ENCODE results near the gene SLC39A5. TPM values are rescaled to one million over a fixed set of nuclear protein-coding genes. Genes with fewer than 3 reads are reported as not detected.

The SLC39A5 gene
- total RNA-seq, 1 donor from 2014 or later, result 0.54 TPM

DNA sequence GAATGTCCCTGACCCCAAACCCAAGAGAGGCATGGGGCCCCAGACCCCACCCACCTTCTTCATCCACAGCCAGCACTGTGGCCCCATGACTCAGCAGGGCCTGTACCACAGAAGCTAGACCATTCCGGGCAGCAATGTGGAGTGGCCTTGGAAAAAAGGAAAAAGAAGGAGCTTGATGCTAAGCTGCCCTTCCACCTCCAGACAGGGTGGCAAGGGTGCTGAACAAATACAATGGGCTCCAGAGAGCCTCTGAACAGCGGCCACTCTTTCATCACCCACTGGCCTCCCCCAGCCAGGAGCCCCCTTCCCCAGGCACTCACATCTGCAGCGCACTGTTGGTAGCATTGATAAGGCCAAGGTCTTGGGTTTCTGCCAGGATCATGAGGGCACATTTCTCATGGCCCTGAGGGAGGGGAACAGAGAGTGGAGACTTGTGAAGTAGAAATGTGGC is 13.9 kb downstream of the SLC39A5 start:
- Histone ChIP-seq H2AFZ (replicated peaks) (no peak overlapping the region), H3K27me3 (no peaks in the 10 kb centered on the region), H3K9ac (no peak overlapping the region), H3K9me3 (ENCODE audit: low read depth) (no peaks in the 10 kb centered on the region), H3F3A (ENCODE audit: low read depth) (no peaks in the 10 kb centered on the region), H3K4me1 (no peaks in the 10 kb centered on the region), H4K20me1 (ENCODE audit: low read depth) (peaks cover 6% of the 10 kb centered on the region), H3K4me2 (no peak overlapping the region), H3K4me3 (no peak overlapping the region), H3K27ac (no peak overlapping the region), H3K79me2 (ENCODE audit: low read depth) (no peaks in the 10 kb centered on the region), H3K36me3 (peaks cover 3% of the 10 kb centered on the region)
- H3K4me1 Mint-ChIP-seq, result peaks cover 8% of the 10 kb centered on the region
- H3K4me3 Mint-ChIP-seq, result no peak overlapping the region
- H3K27ac Mint-ChIP-seq, result no peak overlapping the region
- H3K27me3 Mint-ChIP-seq (ENCODE audit: insufficient read depth, low read depth), result peaks cover 2% of the 10 kb centered on the region
- TF ChIP-seq EZH2 (IDR thresholded peaks at IDR 0.05), result no peak
- TF ChIP-seq EZH2phosphoT487 (IDR thresholded peaks at IDR 0.05), result no peak
- TF ChIP-seq, protein P1, sequence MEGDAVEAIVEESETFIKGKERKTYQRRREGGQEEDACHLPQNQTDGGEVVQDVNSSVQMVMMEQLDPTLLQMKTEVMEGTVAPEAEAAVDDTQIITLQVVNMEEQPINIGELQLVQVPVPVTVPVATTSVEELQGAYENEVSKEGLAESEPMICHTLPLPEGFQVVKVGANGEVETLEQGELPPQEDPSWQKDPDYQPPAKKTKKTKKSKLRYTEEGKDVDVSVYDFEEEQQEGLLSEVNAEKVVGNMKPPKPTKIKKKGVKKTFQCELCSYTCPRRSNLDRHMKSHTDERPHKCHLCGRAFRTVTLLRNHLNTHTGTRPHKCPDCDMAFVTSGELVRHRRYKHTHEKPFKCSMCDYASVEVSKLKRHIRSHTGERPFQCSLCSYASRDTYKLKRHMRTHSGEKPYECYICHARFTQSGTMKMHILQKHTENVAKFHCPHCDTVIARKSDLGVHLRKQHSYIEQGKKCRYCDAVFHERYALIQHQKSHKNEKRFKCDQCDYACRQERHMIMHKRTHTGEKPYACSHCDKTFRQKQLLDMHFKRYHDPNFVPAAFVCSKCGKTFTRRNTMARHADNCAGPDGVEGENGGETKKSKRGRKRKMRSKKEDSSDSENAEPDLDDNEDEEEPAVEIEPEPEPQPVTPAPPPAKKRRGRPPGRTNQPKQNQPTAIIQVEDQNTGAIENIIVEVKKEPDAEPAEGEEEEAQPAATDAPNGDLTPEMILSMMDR (IDR thresholded peaks at IDR 0.05), result no peak
- H3K36me3 Mint-ChIP-seq, result peaks cover 37% of the 10 kb centered on the region
- DNase-seq (ENCODE audit: low spot score), result no peak
- H3K9me3 Mint-ChIP-seq, result no peaks in the 10 kb centered on the region

DNA sequence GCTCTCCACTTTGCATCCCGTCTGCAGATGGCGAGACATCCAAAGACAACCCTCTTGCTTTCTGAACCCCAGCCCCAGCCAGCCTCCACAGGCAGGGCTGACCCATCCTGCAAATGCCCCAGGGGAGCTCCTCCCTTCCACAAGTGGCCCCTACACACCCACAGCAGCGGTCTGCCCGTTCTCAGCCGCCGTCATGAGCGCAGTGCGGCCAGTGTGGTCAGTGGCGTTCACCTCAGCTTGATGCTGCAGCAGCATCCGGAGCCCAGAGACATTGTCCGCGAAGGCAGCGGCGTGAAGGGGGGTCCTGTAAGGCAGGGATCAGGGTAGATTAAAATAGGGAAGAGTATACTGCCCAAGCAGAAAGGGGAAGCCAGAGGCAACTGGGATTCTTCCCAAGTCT is 14.6 kb downstream of the SLC39A5 start:
- H3K4me3 ChIP-seq, result no peak overlapping the region
- H3K27ac ChIP-seq, result no peak overlapping the region
- peaks cover 3% of the 10 kb centered on the region for H3K36me3 ChIP-seq
- no peaks in the 10 kb centered on the region for H3K4me1 ChIP-seq
- no peak overlapping the region for H3K4me2 ChIP-seq
- no peaks in the 10 kb centered on the region for H3K79me2 ChIP-seq (ENCODE audit: low read depth)
- H4K20me1 ChIP-seq (ENCODE audit: low read depth), result no peaks in the 10 kb centered on the region
- H3K27ac Mint-ChIP-seq, result no peak overlapping the region
- no peaks in the 10 kb centered on the region for H3K9me3 Mint-ChIP-seq
- no peak for DNase-seq (ENCODE audit: low spot score)
- H3K9me3 ChIP-seq (ENCODE audit: low read depth), result no peaks in the 10 kb centered on the region
- H3K4me1 Mint-ChIP-seq, result peaks cover 8% of the 10 kb centered on the region
- H3K36me3 Mint-ChIP-seq, result peaks cover 40% of the 10 kb centered on the region
- no peaks in the 10 kb centered on the region for H3K27me3 ChIP-seq
- H3F3A ChIP-seq (ENCODE audit: low read depth), result no peaks in the 10 kb centered on the region
- H3K9ac ChIP-seq, result no peak overlapping the region
- peak overlapping the region; percentile 27 for H3K4me3 Mint-ChIP-seq
- H3K27me3 Mint-ChIP-seq (ENCODE audit: insufficient read depth, low read depth), result peaks cover 2% of the 10 kb centered on the region
- no peak overlapping the region for H2AFZ ChIP-seq (replicated peaks)
- TF ChIP-seq EZH2 (IDR thresholded peaks at IDR 0.05) (no peak), EZH2phosphoT487 (IDR thresholded peaks at IDR 0.05) (no peak)
- TF ChIP-seq, protein P1 (IDR thresholded peaks at IDR 0.05), result no peak

DNA sequence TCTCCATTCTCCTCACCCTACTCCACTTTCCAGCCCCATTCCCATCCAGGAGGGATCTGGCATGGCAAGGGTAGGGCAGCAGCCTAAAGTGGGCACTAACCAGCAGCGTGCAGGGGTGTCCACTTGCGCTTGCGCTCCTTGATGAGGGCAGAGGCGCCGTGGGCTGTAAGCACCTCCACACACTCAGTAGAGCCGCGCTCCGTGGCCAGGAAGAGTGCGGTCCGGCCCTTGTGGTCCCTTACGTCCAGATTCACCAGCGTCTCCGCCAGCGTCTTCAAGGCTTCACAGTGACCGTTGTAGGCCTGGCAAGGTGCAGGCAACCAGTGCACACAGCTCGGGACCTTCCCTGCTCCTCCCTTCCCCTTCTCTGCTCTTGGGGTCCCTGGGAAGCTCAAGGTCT is 18.1 kb downstream of the SLC39A5 start:
- Histone ChIP-seq H3K79me2 (ENCODE audit: low read depth) (no peaks in the 10 kb centered on the region), H3K27ac (no peak overlapping the region), H2AFZ (replicated peaks) (no peak overlapping the region), H3K4me3 (no peak overlapping the region), H3K4me1 (no peaks in the 10 kb centered on the region), H3K9me3 (ENCODE audit: low read depth) (no peaks in the 10 kb centered on the region), H3K9ac (no peak overlapping the region), H3K4me2 (no peak overlapping the region), H3K36me3 (no peaks in the 10 kb centered on the region), H3K27me3 (no peaks in the 10 kb centered on the region), H4K20me1 (ENCODE audit: low read depth) (no peaks in the 10 kb centered on the region), H3F3A (ENCODE audit: low read depth) (no peaks in the 10 kb centered on the region)
- H3K4me3 Mint-ChIP-seq, result no peak overlapping the region
- no peak for TF ChIP-seq EZH2phosphoT487 (IDR thresholded peaks at IDR 0.05)
- TF ChIP-seq EZH2 (IDR thresholded peaks at IDR 0.05), result no peak
- TF ChIP-seq, protein P1 (IDR thresholded peaks at IDR 0.05), result no peak
- DNase-seq (ENCODE audit: low spot score), result no peak
- peaks cover 3% of the 10 kb centered on the region for H3K27me3 Mint-ChIP-seq (ENCODE audit: insufficient read depth, low read depth)
- no peaks in the 10 kb centered on the region for H3K9me3 Mint-ChIP-seq
- H3K27ac Mint-ChIP-seq, result no peak overlapping the region
- peaks cover 30% of the 10 kb centered on the region for H3K36me3 Mint-ChIP-seq
- no peaks in the 10 kb centered on the region for H3K4me1 Mint-ChIP-seq

All from neural progenitor cell (in vitro differentiated cells).